GM13976 (cell line): ENCODE measurements around the gene RALGAPA1.

Experiments used
- DNase-seq: peaks from one replicate; pipeline ENCODE4 v3.0.0; 2012; ENCODE audit warnings: low spot score
- CTCF ChIP-seq: IDR thresholded peaks from 2 replicates; pipeline ENCODE4 v1.5.1; 2012; ENCODE audit warnings: borderline replicate concordance, mild to moderate bottlenecking; ENCODE audit not compliant: insufficient read depth; ENCODE audit errors: extremely low read depth, missing control alignments, control extremely low read depth
- in situ Hi-C: fragments of 300-500 bp; cut with MboI; formaldehyde crosslinking; loops from one replicate; pipeline ENCODE4 v1.12.0; 2022; ENCODE audit warnings: low sequenced_read_pairs, mixed read lengths, inconsistent platforms; ENCODE audit not compliant: unreplicated experiment

RALGAPA1 gene

DNA sequence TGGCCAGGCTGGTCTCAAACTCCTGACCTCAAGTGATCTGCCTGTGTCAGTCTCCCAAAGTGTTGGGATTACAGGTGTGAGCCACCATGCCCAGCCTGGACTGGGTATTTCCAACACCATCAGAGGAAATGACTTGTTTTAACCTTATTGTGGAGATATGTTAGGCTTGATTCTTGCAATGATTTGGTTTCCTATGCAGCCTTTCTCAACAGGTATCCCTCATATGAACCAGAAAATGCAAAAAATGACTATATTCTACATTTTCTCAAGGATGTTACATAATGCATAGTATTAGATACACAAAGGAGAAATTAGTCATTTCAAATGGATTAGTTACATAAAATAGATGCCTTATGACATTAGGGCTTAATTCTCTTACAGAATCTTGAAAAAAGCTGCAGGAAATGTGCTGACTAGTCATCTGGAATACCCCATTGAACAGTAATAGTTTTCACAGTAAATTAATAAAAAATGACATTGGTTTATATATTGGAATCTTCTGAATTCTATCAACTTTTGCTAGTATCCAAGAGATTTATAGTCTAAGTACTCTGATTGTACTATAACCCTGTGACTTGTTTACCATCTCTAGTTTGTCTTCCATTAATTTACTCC is 142.6 kb downstream of the RALGAPA1 start:
- in situ Hi-C loops = no loop called here
- no peak for DNase-seq
- no peak for TF ChIP-seq CTCF

- in situ Hi-C loops = no loop called here
- DNase-seq = no peak
- no peak for TF ChIP-seq CTCF
Measured at GRCh38 chr14:35661875-35662274, 147.2 kb downstream of the RALGAPA1 start.

DNA sequence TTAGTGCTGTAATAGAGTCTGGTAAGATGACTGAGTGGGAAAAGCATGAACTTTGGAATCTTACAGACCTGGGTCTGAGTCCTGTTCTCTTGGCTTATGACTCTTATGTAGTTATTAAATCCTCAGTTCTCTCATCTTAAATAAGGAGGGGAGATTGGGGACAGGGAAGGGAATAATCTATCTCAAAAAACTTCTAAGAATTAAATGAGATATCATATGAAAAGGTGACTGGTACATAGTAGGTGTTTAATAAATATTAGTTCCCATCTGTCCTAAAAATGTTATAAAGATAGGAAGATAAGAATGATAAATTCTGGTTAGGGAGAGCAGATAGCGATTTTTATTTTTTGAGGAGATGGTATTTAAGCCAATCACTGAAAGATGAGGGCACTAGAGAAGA is 156.1 kb downstream of the RALGAPA1 start:
- no peak for DNase-seq
- TF ChIP-seq CTCF = no peak
- in situ Hi-C loops = no loop called here

GRCh38 chr14:35643513-35643912 is 165.6 kb downstream of the RALGAPA1 start:
- in situ Hi-C loops = no loop called here
- DNase-seq = no peak
- TF ChIP-seq CTCF = no peak

GRCh38 chr14:35637851-35638250 is 171.2 kb downstream of the RALGAPA1 start:
- no peak for TF ChIP-seq CTCF
- DNase-seq = no peak
- in situ Hi-C loops = no loop called here

- DNase-seq = no peak
- no peak for TF ChIP-seq CTCF
- in situ Hi-C loops = no loop called here
Measured at GRCh38 chr14:35637269-35637668, 171.8 kb downstream of the RALGAPA1 start.

GRCh38 chr14:35632676-35633075 is 176.4 kb downstream of the RALGAPA1 start:
- no peak for TF ChIP-seq CTCF
- in situ Hi-C loops = no loop called here
- DNase-seq = no peak
